OCI-LY1 (cell line): ENCODE measurements around the gene PRDM15.

Experiments used
- CTCF ChIP-seq: fragments of 200-600 bp; sonication (generic), shearing (Covaris generic); IDR thresholded peaks from 2 replicates; pipeline ENCODE4 v1.5.1; 2017; ENCODE audit warnings: mild to moderate bottlenecking, antibody characterized with exemption, low read length, moderate library complexity, mixed read lengths
- EZH2 ChIP-seq: fragments of 200-600 bp; sonication (generic), shearing (Covaris generic); IDR thresholded peaks from 2 replicates; pipeline ENCODE4 v1.8.0; 2017; ENCODE audit warnings: borderline replicate concordance, mixed run types, mild to moderate bottlenecking, antibody characterized with exemption, low read length, moderate library complexity, mixed read lengths

- no peak for TF ChIP-seq CTCF
- TF ChIP-seq EZH2 = no peak
These were observed 35.8 kb upstream of the PRDM15 start for GRCh38 chr21:41914965-41915364.
